Cerebellar nuclear complex (tissue), 1 donor: Measurements from ENCODE around the gene DAZAP2.

Source experiments
- DNase-seq, 2 experiments: peaks; one replicate each; lab custom pipeline; 2025; lab: John Stamatoyannopoulos, UW

Gene DAZAP2

GRCh38 chr12:51238510-51239334 lies at the start of gene DAZAP2:
Gene DAZAP2 (plus strand): TSS chr12:51238826. CDS start chr12:51238908, 82 bp downstream.
- peak; percentile 54 to 61 for DNase-seq

GRCh38 chr12:51189790-51190355 lies 48.8 kb upstream of the DAZAP2 start:
- no peak for DNase-seq

- DNase-seq, result no peak
These were observed 47.8 kb upstream of the DAZAP2 start for GRCh38 chr12:51190820-51191219.

GRCh38 chr12:51191516-51192283 lies 46.9 kb upstream of the DAZAP2 start:
- no peak for DNase-seq

GRCh38 chr12:51192284-51192671 lies 46.3 kb upstream of the DAZAP2 start:
- DNase-seq, result no peak

GRCh38 chr12:51195841-51196240 lies 42.8 kb upstream of the DAZAP2 start:
- no peak for DNase-seq

- no peak for DNase-seq
These were observed 42.1 kb upstream of the DAZAP2 start for GRCh38 chr12:51196547-51196946.

- no peak for DNase-seq
These were observed 40.7 kb upstream of the DAZAP2 start for GRCh38 chr12:51197736-51198567.

GRCh38 chr12:51198568-51199365 lies 39.9 kb upstream of the DAZAP2 start:
- DNase-seq, result no peak

GRCh38 chr12:51199366-51199945 lies 39.2 kb upstream of the DAZAP2 start:
- DNase-seq, result no peak

- DNase-seq, result no peak
These were observed 38.5 kb upstream of the DAZAP2 start for GRCh38 chr12:51200156-51200555.

GRCh38 chr12:51200806-51201205 lies 37.8 kb upstream of the DAZAP2 start:
- DNase-seq, result no peak

- DNase-seq, result no peak
These were observed 35.9 kb upstream of the DAZAP2 start for GRCh38 chr12:51202718-51203117.

- DNase-seq, result no peak
These were observed 33.3 kb upstream of the DAZAP2 start for GRCh38 chr12:51205350-51205749.

GRCh38 chr12:51208016-51208660 lies 30.5 kb upstream of the DAZAP2 start:
- DNase-seq, result no peak

GRCh38 chr12:51209259-51209658 lies 29.4 kb upstream of the DAZAP2 start:
- DNase-seq, result no peak

- no peak for DNase-seq
These were observed 27.8 kb upstream of the DAZAP2 start for GRCh38 chr12:51210690-51211395.

- DNase-seq, result no peak
These were observed 23.7 kb upstream of the DAZAP2 start for GRCh38 chr12:51214895-51215294.

GRCh38 chr12:51216642-51217041 lies 22.0 kb upstream of the DAZAP2 start:
- no peak for DNase-seq
